ENCODE data around the gene TMEM120A. TPM values are rescaled to one million over a fixed set of nuclear protein-coding genes. Genes with fewer than 3 reads are reported as not detected.

Gene TMEM120A
- total RNA-seq, 1 donor from 2014 or later, result 9.4 TPM

DNA sequence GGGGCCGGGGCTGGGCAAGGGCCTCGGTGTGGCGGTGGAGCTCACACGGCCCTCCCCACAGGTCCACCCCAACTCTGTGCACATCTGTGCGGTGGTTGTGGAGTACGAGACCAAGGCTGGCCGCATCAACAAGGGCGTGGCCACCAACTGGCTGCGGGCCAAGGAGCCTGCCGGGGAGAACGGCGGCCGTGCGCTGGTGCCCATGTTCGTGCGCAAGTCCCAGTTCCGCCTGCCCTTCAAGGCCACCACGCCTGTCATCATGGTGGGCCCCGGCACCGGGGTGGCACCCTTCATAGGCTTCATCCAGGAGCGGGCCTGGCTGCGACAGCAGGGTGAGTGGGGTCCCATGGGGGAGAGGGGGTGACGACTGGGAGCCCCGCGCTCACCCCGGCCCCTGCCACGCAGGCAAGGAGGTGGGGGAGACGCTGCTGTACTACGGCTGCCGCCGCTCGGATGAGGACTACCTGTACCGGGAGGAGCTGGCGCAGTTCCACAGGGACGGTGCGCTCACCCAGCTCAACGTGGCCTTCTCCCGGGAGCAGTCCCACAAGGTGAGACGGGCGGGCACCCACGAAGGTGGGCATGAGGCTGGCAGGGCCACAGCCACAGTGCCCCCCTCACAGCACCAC is 8.8 kb downstream of the TMEM120A start:
- H3K27me3 ChIP-seq, result no peaks in the 10 kb centered on the region
- no peaks in the 10 kb centered on the region for H3K36me3 ChIP-seq
- H2AFZ ChIP-seq (replicated peaks), result no peak overlapping the region
- H3K4me3 Mint-ChIP-seq, result no peak overlapping the region
- TF ChIP-seq EZH2phosphoT487 (IDR thresholded peaks at IDR 0.05) (no peak), EZH2 (IDR thresholded peaks at IDR 0.05) (no peak)
- peaks cover 13% of the 10 kb centered on the region for H3K36me3 Mint-ChIP-seq
- H3F3A ChIP-seq (ENCODE audit: low read depth), result peaks cover 2% of the 10 kb centered on the region
- no peaks in the 10 kb centered on the region for H4K20me1 ChIP-seq (ENCODE audit: low read depth)
- H3K9ac ChIP-seq, result no peak overlapping the region
- no peaks in the 10 kb centered on the region for H3K9me3 ChIP-seq (ENCODE audit: low read depth)
- H3K27me3 Mint-ChIP-seq (ENCODE audit: insufficient read depth, low read depth), result peaks cover 11% of the 10 kb centered on the region
- H3K4me1 Mint-ChIP-seq, result peaks cover 11% of the 10 kb centered on the region
- no peak overlapping the region for H3K4me3 ChIP-seq
- no peak for DNase-seq (ENCODE audit: low spot score)
- peaks cover 8% of the 10 kb centered on the region for H3K4me1 ChIP-seq
- H3K27ac ChIP-seq, result no peak overlapping the region
- no peak overlapping the region for H3K4me2 ChIP-seq
- H3K79me2 ChIP-seq (ENCODE audit: low read depth), result no peaks in the 10 kb centered on the region
- H3K27ac Mint-ChIP-seq, result no peak overlapping the region
- no peaks in the 10 kb centered on the region for H3K9me3 Mint-ChIP-seq

DNA sequence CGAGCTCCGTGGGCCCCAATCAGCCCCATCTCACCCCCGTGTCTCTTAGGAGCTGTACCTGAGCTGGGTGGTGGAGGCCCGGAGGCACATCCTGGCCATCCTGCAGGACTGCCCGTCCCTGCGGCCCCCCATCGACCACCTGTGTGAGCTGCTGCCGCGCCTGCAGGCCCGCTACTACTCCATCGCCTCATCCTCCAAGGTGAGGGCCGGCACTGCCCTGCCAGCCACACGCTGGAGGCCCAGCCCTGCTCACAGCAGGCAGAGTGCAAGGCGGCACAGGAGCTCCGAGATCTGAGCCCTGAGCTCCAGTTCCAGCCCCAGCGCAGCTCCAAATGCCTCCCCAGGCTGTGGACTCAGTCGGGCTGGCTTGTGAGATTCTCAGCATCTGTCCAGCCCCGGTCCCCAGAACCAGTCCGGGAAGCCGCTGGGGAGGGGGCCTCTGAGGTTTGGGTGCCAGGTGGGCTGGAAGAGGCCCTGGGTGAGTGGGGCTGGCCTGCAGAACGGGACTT is 9.3 kb downstream of the TMEM120A start:
- no peak overlapping the region for H3K27ac Mint-ChIP-seq
- DNase-seq (ENCODE audit: low spot score), result no peak
- Histone ChIP-seq H3K9me3 (ENCODE audit: low read depth) (no peaks in the 10 kb centered on the region), H3K36me3 (no peaks in the 10 kb centered on the region), H3K27ac (no peak overlapping the region), H3K27me3 (no peaks in the 10 kb centered on the region), H3K4me2 (no peak overlapping the region), H2AFZ (replicated peaks) (no peak overlapping the region), H3K9ac (no peak overlapping the region), H3K4me3 (no peak overlapping the region), H4K20me1 (ENCODE audit: low read depth) (no peaks in the 10 kb centered on the region), H3F3A (ENCODE audit: low read depth) (peaks cover 2% of the 10 kb centered on the region), H3K79me2 (ENCODE audit: low read depth) (no peaks in the 10 kb centered on the region), H3K4me1 (peaks cover 6% of the 10 kb centered on the region)
- no peak overlapping the region for H3K4me3 Mint-ChIP-seq
- H3K27me3 Mint-ChIP-seq (ENCODE audit: insufficient read depth, low read depth), result peaks cover 8% of the 10 kb centered on the region
- H3K4me1 Mint-ChIP-seq, result peaks cover 8% of the 10 kb centered on the region
- TF ChIP-seq CTCF (IDR thresholded peaks at IDR 0.05), result no peak
- TF ChIP-seq EZH2 (IDR thresholded peaks at IDR 0.05), result no peak
- no peaks in the 10 kb centered on the region for H3K9me3 Mint-ChIP-seq
- peaks cover 15% of the 10 kb centered on the region for H3K36me3 Mint-ChIP-seq

- Mint-ChIP-seq H3K4me1 (peaks cover 3% of the 10 kb centered on the region), H3K9me3 (no peaks in the 10 kb centered on the region), H3K36me3 (peaks cover 15% of the 10 kb centered on the region), H3K27me3 (ENCODE audit: insufficient read depth, low read depth) (peaks cover 6% of the 10 kb centered on the region), H3K27ac (no peak overlapping the region), H3K4me3 (no peak overlapping the region)
- H3K79me2 ChIP-seq (ENCODE audit: low read depth), result no peaks in the 10 kb centered on the region
- no peaks in the 10 kb centered on the region for H3K27me3 ChIP-seq
- H3K4me1 ChIP-seq, result peaks cover 3% of the 10 kb centered on the region
- H3F3A ChIP-seq (ENCODE audit: low read depth), result no peaks in the 10 kb centered on the region
- no peak overlapping the region for H3K4me3 ChIP-seq
- H2AFZ ChIP-seq (replicated peaks), result no peak overlapping the region
- TF ChIP-seq EZH2 (IDR thresholded peaks at IDR 0.05) (no peak), CTCF (IDR thresholded peaks at IDR 0.05) (no peak), EZH2phosphoT487 (IDR thresholded peaks at IDR 0.05) (no peak)
- H3K9ac ChIP-seq, result no peak overlapping the region
- H3K27ac ChIP-seq, result no peak overlapping the region
- H3K36me3 ChIP-seq, result no peaks in the 10 kb centered on the region
- H3K4me2 ChIP-seq, result no peak overlapping the region
- DNase-seq (ENCODE audit: low spot score), result no peak
- H3K9me3 ChIP-seq (ENCODE audit: low read depth), result no peaks in the 10 kb centered on the region
- no peaks in the 10 kb centered on the region for H4K20me1 ChIP-seq (ENCODE audit: low read depth)
These were observed 10.0 kb downstream of the TMEM120A start for GRCh38 chr7:75984130-75985008.

All from neural progenitor cell (in vitro differentiated cells).